CD1c-positive myeloid dendritic cell (primary cell): ENCODE results near the gene UQCRC1.
A peak's percentile ranks its signal among the peaks of the same experiment; 100 is the strongest.

Experiments
- DNase-seq: peaks from one replicate; pipeline ENCODE4 v3.0.0-alpha.2; 2016; ENCODE audit errors: extremely low spot score

Gene UQCRC1

DNA sequence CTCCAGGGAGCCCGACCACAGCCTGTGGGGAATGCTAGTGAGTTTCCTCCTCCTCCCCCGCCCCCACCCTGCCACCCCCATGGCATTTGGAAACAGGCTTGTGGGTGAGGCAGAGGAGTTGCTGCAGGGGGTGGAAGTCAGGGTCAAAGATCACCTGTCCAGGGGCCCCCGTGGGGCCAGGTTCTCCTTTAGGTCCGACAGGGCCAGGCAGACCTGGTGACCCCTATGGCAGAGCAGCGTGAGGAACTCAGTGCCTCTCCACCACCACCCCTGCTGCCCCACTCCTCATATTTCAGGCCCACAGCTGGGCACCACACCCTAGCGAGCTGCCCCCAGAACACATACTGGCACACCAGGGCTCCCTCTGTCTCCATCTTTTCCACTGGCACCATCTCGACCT, 36.9 kb downstream of the UQCRC1 start:
- no peak for DNase-seq

DNA sequence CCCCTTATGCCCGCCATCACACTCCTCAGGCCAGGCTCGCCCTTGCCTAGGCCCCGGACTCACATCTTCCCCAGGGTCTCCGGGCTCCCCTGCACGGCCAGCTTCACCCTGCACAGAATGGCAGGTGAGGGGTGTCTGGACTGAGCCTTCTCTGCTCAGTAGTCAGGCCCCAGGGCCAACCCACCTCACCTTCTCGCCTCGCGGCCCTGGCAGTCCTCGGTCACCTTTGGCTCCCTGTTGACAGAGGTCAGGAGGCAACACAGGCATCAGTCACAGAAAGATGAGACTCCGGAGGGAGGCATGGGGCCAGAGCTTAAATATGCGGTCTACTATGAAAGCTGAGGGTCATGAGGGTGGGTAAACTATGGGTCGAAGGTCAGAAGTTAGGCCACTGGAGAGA, 37.5 kb downstream of the UQCRC1 start:
- DNase-seq = no peak

DNA sequence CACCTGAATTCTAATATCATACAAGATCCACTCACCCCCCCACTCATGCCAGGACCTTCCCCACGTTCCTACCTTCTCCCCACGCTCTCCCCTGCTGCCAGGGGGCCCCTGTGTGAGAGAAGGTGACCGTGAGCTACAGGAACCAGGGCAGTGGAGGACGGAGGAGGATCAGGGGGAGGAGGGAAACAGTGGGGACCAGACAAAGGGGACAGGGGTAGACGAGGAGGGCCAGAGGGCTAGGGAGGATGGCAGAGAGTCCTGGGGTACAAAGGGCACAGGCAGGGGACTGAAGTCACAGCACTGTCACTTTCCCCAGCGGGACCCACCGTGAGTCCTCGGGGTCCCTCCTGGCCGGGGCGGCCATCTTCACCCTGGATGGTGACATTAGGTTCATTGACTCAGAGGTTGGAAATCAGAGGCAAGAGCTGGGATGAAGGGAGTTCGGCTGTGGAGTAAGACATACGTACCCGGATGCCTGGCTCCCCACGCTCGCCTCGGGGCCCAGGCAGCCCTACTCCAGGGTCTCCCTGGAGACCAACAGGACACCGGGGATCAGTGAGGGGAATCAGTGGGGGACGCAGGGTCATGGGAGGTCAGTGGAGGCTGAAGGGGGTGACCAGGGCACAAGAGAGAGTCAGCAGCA, 39.5 kb downstream of the UQCRC1 start:
- DNase-seq = no peak

DNA sequence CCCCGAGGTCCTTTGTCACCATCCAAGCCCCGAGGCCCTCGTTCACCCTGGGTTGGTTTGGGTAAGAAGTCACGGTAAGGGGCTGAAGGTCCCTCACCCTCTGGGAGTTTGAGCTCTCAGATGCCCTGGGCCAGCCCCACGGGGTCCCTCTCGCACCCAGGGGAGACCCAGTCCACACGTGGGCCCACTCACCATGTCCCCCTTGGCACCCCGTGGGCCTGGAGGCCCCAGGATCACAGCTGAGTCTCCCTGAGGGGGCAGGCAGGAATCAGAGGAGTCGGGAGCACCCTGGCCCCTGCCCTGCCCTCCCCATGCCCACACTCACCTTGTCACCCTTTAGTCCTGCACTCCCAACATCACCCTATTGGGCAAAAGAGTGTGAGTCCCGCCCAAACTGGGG, 40.0 kb downstream of the UQCRC1 start:
- DNase-seq = no peak

DNA sequence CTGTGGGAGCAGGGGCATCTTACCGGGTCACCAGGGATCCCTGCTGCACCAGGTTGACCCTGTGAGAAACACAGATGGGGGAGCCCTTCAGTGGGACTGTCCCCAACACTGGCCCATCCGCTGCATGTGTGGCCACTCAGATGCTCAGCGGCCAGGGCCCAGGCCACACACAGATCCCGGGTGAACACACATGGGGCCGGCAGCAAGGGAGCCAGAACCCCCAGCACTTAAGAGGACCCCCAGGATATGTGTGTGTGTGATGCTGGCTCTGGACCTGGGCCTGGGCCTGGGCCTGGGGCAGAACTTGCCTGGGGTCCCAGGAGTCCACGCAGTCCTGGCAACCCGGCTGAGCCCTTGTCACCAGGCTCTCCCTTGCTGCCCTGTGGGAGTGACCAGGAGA, 41.0 kb downstream of the UQCRC1 start:
- no peak for DNase-seq

GRCh38 chr3:48567500-48567899, 41.9 kb downstream of the UQCRC1 start:
- no peak for DNase-seq

GRCh38 chr3:48567090-48567489, 42.4 kb downstream of the UQCRC1 start:
- no peak for DNase-seq

DNA sequence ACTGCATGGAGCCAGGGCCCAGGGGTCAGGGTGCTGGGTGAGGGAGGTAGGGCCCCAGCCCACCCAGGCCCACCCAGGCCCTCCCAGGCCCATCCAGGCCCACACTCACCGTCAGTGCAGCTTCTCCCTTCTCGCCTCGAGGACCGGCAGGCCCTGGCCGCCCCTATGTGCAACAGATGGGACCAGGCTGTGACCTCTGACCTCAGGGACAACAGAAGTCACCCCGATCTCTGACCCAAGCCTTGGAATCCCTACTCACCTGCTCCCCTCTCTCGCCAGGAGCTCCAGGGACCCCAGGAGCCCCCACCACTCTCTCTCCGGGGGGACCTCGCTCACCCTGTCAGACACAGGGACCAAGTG, 43.1 kb downstream of the UQCRC1 start:
- no peak for DNase-seq

GRCh38 chr3:48565591-48566400, 43.6 kb downstream of the UQCRC1 start:
- DNase-seq = peak; percentile 52

DNA sequence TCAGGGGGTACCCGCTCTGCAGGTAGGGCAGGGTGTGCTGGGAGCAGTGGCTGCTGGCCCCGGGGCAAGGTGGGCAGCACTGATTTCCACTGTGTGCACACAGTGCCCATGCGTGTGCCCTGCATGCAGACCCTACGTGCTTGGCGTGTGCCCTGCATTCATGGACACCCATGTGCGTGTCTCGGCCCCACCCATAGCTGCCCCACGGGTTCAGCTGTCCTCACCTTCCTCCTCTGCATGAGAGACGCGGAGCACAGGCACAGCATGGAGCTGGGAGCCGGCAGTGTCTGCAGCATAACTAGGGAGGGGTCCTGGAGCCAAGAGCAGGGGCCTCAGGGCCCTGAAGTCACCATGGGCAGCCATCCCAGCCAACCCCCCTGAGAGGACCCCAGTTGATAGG, 44.3 kb downstream of the UQCRC1 start:
- DNase-seq = no peak

GRCh38 chr3:48564667-48565066, 44.8 kb downstream of the UQCRC1 start:
- DNase-seq = no peak

GRCh38 chr3:48564022-48564421, 45.4 kb downstream of the UQCRC1 start:
- peak; percentile 90 for DNase-seq

DNA sequence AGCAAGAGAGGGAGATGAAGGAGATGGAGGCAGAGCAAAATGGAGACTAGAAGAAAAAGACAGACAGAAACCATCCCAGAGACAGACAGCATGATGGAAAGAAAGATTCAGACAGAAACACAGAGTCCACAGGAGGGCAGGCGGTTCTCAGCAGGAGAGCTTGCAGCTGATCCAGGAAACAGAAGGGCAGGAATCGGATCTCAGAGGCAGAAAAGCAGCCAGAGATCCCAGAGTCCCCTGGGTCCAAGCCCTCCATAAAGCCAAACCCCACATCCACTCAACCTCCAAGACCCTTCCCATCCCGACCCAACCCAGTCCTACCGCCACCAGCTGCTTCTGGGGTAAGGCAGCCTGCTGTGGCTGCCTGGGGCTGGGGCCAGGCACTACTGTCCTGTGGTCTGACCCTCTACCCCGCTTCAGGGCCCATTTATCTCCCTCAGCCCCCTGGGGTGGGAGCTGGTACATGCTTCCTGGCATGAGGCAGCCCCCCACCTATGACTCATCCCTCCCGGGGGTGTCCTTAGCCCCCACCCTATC, 46.0 kb downstream of the UQCRC1 start, which contains the start of gene UCN2:
TSS of gene UCN2 (minus strand) at position 400 of the 537 bp plus-strand sequence. CDS start 657 bp downstream, outside the sequence.
- no peak for DNase-seq

DNA sequence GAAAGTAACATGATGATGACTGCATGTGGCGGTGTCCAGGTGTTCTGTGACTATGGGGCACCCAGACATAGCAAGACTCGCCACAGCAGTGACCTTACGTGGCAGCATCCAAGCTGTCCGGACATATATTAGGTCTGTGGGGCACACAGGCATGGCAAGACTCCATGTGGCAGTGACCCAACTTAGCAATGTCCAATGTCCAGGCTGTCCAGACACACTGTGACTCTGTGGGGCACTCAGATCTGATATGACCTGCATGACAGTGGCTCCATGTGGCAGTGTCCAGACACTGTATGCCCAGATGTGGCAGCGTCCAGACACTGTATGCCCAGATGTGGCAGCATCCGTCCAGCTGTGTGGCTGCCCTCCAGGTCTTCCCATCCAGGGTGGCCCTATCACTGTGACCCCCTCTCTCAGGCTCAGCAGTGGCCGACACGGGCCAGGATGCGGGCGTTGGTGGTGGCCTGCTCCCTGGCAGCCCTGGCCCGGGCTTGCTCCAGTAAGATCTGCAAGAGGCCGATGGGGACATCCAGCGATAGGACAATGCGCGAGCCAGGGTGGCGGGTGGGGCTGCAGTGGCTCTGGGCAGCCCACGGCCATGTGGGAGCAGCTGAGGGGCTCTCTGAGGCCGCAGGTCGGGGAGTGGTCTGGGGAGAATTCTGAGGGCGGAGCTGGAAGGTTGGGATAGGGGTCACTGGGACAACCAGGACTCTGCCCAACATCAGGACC, 46.9 kb downstream of the UQCRC1 start:
- no peak for DNase-seq

DNA sequence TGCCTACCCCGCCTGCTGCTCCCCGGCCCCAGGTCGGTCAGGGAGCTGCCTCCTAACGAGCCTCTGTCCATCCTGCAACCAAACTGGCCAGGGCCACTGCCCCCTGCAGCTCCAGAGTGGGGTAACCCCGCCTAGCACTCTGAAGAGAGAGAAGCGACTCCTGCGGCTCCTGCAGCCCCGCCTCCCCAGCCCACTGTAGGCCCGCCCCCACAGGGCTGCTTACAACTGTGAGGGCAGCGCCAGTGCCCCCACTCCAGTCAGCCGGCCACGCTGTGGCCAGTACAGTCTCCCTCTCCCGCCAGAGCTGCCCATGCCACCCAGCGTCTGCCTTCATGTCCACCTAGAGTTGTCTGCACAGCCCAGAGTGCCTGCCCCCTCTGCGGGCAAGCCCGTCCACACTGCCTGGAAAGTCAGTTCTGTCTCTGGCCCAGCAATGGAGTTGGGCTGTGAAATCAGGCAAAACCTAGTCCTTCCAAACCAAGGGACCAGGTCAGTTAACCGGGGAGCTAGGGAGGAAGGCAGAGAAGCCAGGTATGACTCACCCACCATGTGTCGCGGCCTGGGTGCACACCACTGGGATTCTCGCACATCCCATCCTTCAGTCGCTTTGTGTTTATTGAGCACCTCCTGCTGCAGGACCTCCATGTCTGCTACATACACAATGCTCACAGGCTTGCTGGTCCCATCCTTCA, 48.3 kb downstream of the UQCRC1 start:
- peak; percentile 81 for DNase-seq

DNA sequence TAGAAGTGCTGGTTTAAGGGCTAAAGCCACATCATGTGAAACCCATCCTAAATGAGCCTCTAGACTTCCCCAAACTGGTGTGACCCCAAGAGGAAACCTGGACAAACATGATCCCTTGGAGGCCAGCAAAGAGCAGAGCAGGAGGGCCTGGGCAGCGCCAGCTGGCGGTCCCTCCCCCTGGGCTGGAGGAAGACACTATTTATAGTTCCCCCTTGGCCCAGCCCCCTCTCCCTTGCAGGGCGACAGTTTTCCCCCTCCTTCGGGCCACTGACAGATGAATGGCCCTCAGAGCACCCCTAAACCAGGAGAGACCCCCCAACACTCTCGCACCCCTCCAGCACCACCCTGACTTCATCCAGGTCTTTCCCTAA, 48.8 kb downstream of the UQCRC1 start:
- peak; percentile 51 for DNase-seq

DNA sequence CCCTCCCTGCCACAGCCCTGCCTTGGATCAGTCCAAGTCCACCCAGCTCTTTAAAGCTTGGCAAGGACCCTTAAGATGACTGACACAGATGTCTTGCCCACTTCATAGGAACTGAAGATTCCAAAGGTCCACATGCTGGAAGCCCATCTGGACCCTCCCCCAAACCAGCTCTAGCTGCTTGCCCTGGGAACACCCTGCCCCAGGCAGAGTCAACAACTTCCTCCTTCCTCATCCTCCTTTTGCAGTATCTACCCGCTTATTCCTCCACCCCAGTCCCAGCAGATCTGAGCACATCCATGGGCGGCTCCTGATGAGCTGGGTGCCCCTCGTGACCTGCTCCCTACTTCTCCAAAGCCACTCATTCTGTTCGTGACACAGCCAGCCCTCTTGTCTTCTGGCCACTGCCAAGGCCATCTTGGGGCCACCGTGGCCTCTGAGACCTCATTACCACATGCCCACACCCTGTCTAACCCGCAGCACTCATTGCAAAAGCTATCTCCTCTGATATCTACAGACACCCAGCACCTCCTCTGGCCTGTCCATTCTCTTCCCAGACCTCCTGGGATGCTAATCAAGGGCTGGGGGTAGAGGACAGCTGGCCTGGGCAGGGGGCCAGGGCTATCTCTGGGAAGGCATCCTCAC, 50.8 kb downstream of the UQCRC1 start:
- DNase-seq = peak; percentile 95

- DNase-seq = peak; percentile 99
Measured at GRCh38 chr3:48556796-48557626, 52.4 kb downstream of the UQCRC1 start, which contains the start of gene PFKFB4. Gene PFKFB4 (minus strand): TSS chr3:48556803. CDS start chr3:48556777, 26 bp downstream.

DNA sequence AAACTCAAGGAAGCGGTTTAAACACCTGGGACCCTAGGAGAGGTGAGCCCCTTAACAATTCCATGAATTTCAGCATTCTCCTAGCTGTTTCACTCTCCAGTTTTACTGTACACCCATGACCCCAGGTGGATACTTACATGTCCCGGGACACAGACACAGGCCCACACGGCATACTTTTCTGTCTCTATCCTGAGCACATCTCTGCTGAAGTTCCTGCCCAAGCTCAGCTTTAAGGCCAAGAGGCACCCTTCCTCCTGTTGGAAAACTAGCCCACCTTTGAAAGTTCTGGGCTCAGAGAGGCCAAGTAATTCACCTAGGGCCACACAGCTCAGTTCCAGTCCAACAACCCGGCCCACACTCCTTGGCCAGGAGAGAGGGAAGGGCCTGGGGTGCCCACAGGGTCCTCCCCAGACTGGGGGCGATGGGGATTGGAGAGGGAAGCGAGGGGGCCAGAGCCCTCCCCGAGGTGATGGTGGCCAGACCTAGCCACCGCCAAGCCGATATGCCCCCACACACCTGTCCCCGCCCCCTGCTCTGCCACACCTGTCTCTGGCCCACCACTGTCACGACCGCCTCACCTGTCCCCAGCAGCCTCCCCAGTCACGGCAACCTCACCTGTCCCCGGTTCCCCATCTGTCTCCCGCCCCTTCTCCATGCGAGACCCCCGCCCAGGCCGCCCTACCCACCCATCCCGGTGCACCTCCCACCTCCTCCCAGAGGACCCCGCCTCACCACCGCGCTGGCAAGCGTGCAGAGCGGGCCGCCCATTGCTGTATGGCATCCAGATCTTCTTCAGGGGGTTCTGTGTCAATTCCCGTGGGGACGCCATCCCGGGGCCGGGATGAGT, 53.3 kb downstream of the UQCRC1 start:
- DNase-seq = no peak
